ENCODE data around the gene GABRA1.

Gene GABRA1

GRCh38 chr5:161847941-161848391 lies at the start of gene GABRA1:
Gene GABRA1, plus strand, starts transcription at chr5:161848120. Its CDS starts 2,691 bp downstream, at chr5:161850811.
- no peak for DNase-seq (ENCODE audit: low read depth)
- H3K4me3 ChIP-seq (replicated peaks; ENCODE audit: low read depth, low read length) = no peak within 1 kb of the TSS
- TF ChIP-seq CTCF (IDR thresholded peaks at IDR 0.05; ENCODE audit: low read length, missing control alignments) = no peak

GRCh38 chr5:161799316-161799715 lies 48.6 kb upstream of the GABRA1 start:
- DNase-seq (ENCODE audit: low read depth) = no peak
- H3K4me3 ChIP-seq (replicated peaks; ENCODE audit: low read depth, low read length) = no peak overlapping the region
- no peak for TF ChIP-seq CTCF (IDR thresholded peaks at IDR 0.05; ENCODE audit: low read length, missing control alignments)

DNA sequence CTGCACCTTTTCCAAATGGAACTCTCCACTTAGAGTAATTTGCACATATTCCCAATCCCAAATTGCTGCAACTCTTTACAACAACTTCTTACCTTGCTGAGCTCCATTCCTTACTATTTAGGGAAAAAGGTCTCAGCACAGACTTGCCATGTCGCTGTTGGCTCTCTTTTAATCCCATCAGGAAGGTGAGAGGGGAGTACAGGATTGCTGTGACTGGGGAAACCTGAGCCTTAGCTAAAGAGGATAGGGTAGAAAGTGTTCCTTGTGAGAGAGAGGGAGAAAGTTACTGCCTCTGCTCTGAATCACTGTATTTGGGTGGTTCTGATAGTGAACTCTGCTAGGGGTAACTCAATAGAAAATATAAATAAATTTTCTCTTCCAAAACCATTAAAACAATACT lies 43.7 kb upstream of the GABRA1 start:
- TF ChIP-seq CTCF (IDR thresholded peaks at IDR 0.05; ENCODE audit: low read length, missing control alignments) = no peak
- no peak overlapping the region for H3K4me3 ChIP-seq (replicated peaks; ENCODE audit: low read depth, low read length)
- no peak for DNase-seq (ENCODE audit: low read depth)

- no peak overlapping the region for H3K4me3 ChIP-seq (replicated peaks; ENCODE audit: low read depth, low read length)
- DNase-seq (ENCODE audit: low read depth) = no peak
- no peak for TF ChIP-seq CTCF (IDR thresholded peaks at IDR 0.05; ENCODE audit: low read length, missing control alignments)
Observed at GRCh38 chr5:161846746-161847145, 1.2 kb upstream of the GABRA1 start.

- no peak overlapping the region for H3K4me3 ChIP-seq (replicated peaks; ENCODE audit: low read depth, low read length)
- TF ChIP-seq CTCF (IDR thresholded peaks at IDR 0.05; ENCODE audit: low read length, missing control alignments) = no peak
- no peak for DNase-seq (ENCODE audit: low read depth)
Observed at GRCh38 chr5:161847447-161847846, 473 bp upstream of the GABRA1 start.

DNA sequence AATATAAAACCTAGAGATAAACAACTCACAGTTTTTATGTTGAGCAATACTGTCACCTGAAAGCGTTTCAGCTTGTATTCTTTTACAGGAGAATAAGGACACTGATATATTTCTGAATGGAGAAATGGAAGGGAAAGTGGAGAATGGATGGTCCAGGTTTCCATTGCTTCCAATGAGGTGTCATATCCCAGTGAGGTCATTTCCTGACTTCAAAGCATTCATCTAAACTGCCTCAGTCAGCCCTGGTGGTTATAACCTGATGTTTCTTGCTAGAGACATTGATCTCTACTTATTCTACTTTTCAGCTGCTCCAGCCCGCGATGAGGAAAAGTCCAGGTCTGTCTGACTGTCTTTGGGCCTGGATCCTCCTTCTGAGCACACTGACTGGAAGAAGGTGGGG lies 2.6 kb downstream of the GABRA1 start:
- DNase-seq (ENCODE audit: low read depth) = no peak
- TF ChIP-seq CTCF (IDR thresholded peaks at IDR 0.05; ENCODE audit: low read length, missing control alignments) = no peak
- H3K4me3 ChIP-seq (replicated peaks; ENCODE audit: low read depth, low read length) = no peak overlapping the region

- DNase-seq (ENCODE audit: low read depth) = no peak
Observed at GRCh38 chr5:161851691-161852299, 3.9 kb downstream of the GABRA1 start.

More at GRCh38 chr5:161851691-161852299, 3.9 kb downstream of the GABRA1 start:
- H3K4me3 ChIP-seq (replicated peaks; ENCODE audit: low read depth, low read length) = no peak overlapping the region
- peak; percentile 21 for TF ChIP-seq CTCF (IDR thresholded peaks at IDR 0.05; ENCODE audit: low read length, missing control alignments)

All from fibroblast of pulmonary artery (primary cell).